Measurements from ENCODE around the gene FAM20C. TPM values are rescaled to one million over a fixed set of nuclear protein-coding genes. Genes with fewer than 3 reads are reported as not detected.

The FAM20C gene
- total RNA-seq, 1 donor from 2014 or later: 58.8 TPM

DNA sequence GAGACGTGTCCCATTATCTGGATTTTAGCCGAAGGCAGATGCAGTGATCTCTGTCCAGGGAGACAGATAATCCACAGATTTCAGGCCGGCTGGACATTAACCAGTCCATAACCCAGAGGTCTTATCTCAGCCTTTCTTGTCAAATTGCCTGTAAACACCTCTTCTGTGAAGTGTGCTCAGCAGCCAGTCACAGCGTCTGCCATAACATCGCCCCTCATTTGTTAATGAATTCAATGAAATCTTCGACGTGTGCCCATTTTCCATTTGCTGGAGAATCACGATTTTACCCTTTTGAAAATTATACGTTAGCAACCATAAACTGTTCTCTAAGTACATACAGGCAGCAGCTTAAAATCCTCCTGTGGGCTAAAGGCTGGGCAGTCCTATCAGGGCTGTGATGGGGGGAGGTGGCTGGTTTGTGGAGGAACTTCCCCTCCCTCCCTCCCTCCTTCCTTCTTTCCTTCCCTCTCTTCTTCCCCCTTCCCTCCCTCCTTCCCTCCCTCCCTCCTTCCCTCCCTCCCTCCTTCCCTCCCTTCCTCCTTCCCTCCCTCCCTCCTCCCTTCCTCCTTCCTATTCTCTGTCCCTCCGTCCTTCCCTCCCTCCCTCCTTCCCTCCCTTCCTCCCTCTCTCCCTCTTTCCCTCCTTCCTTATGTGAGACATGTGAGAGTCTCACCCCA is 26.6 kb upstream of the FAM20C start:
- Histone ChIP-seq H3K27me3 (no peaks in the 10 kb centered on the region), H3K9me3 (no peaks in the 10 kb centered on the region), H3K36me3 (no peaks in the 10 kb centered on the region), H3K27ac (no peak overlapping the region), H3K4me3 (no peak overlapping the region), H3K4me1 (peaks cover 14% of the 10 kb centered on the region)
- peak; percentile 34 for DNase-seq
- no peak for ATAC-seq
- TF ChIP-seq, protein P1, sequence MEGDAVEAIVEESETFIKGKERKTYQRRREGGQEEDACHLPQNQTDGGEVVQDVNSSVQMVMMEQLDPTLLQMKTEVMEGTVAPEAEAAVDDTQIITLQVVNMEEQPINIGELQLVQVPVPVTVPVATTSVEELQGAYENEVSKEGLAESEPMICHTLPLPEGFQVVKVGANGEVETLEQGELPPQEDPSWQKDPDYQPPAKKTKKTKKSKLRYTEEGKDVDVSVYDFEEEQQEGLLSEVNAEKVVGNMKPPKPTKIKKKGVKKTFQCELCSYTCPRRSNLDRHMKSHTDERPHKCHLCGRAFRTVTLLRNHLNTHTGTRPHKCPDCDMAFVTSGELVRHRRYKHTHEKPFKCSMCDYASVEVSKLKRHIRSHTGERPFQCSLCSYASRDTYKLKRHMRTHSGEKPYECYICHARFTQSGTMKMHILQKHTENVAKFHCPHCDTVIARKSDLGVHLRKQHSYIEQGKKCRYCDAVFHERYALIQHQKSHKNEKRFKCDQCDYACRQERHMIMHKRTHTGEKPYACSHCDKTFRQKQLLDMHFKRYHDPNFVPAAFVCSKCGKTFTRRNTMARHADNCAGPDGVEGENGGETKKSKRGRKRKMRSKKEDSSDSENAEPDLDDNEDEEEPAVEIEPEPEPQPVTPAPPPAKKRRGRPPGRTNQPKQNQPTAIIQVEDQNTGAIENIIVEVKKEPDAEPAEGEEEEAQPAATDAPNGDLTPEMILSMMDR (IDR thresholded peaks at IDR 0.05): no peak
- intact Hi-C loops (cut with DNase I): no loop called here

DNA sequence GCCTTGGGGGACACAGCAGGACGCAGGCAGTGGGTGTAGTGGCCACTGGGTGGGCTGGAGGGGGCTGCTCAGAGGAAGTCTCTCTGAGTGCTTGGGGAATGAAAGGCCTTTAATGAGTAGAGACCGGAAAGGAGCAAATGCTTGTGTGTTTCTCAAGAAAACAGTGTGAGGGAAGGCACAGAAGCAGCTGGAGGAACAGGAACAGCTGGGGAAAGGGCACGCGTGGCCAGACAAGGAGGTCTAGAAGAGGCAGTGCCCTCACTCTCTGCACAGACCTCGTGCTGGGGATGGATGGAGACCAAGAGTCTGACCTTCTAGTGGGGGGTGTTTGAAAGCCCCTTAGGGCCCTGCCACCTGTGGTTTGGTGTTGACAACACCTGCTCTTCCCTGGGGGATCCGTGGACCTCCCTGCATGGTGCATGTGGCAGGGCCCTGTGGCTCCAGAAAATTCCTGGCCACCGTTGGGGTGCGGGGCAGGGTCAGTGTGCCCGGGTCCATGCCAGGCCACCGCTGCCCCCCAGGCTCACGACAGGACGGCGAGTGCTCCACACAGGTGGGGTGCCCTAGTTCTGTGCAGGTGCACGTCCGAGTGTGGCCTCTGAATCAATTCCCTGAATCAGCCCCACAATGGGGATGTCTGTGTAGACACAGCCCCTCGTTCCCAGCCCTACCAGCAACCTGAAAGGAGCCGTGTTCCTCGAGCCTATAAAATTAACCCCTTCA is 25.9 kb upstream of the FAM20C start:
- TF ChIP-seq, protein P1 (IDR thresholded peaks at IDR 0.05): no peak
- ATAC-seq (peak; percentile 37), DNase-seq (peak; percentile 61)
- Histone ChIP-seq H3K36me3 (no peaks in the 10 kb centered on the region), H3K4me1 (peaks cover 14% of the 10 kb centered on the region), H3K4me3 (no peak overlapping the region), H3K27me3 (no peaks in the 10 kb centered on the region), H3K27ac (no peak overlapping the region), H3K9me3 (no peaks in the 10 kb centered on the region)
- intact Hi-C loops (cut with DNase I): no loop called here

DNA sequence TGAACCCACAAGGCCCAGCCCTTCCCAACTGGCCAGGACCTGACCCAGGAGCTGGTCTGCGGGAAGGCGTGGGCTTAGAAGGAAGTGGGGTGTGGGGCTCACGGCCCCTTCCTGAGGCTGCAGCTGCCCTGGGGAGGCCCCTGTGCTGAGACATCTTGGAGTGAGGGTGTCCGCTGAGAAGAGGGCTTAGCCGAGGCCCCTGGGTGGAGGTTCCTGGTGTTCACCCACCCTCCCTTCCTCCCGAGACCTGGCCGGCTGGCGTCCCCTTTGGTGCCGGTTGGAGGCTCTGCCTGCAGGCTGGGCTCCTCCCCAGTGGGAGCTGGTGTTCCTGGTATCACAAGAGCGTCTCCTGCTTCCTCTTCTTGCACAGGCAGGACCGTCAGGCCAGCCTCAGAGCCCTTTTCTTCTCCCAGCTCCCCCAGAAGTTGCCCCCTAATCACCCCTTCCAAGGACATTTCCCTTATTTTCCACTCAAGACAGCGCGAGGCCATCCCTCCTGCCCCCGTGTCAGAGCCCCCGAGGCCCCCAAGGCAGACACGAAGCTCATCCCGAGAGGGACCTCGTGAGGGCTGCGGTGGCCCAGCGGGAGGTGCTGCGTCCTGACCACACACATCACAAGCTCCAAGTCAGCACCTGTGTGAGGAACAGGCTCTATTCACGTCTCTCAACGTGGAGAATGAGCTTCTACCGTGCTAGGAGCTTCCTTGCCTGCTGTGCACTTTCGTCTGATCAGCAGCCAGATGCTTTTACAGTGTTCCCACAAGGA is 25.1 kb upstream of the FAM20C start:
- no peaks in the 10 kb centered on the region for H3K27me3 ChIP-seq
- ATAC-seq (peak; percentile 78), DNase-seq (peak; percentile 73)
- intact Hi-C loops (cut with DNase I): no loop called here
- H3K4me1 ChIP-seq: peaks cover 14% of the 10 kb centered on the region
- H3K36me3 ChIP-seq: no peaks in the 10 kb centered on the region
- no peaks in the 10 kb centered on the region for H3K9me3 ChIP-seq
- no peak overlapping the region for H3K27ac ChIP-seq
- H3K4me3 ChIP-seq: no peak overlapping the region
- TF ChIP-seq, protein P1 (IDR thresholded peaks at IDR 0.05): no peak

DNA sequence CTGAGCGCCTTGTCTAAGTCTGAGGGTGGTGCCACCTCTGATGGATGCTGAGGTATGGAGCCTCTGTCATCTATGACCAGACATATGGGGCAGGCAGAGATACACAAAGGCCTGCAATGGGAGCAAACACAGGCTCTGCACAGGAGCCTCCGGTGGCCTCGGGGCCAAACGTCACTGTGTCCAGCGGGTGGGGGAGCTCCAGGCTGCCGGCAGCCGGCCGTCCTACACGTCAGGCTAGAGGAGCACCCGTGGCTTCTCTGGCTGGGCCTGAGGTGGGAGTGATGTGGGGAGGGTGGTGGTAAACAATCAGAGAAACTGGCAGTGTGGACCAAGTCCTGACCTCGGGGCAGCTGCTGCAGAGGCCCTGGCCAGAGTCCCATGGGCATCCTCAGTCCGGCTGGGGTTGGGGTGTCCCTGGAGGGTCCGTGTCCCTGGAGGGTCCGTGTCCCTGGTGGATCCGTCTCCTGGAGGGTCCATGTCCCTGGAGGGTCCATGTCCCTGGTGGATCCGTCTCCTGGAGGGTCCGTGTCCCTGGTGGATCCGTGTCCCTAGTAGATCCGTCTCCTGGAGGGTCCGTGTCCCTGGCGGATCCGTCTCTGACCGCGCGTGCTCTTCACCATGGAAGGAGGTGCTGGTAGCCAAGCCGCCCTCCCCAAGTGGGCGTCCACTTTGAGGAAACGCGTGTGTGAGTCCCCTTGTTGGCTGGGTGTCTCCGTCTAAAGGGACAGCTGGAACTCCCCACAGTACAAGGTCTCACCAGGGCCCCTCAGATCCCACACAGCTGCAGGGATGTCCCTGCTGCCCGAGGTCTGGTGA is 24.2 kb upstream of the FAM20C start:
- ATAC-seq (no peak), DNase-seq (peak; percentile 58)
- Histone ChIP-seq H3K4me1 (peaks cover 14% of the 10 kb centered on the region), H3K27me3 (no peaks in the 10 kb centered on the region), H3K27ac (no peak overlapping the region), H3K4me3 (no peak overlapping the region), H3K36me3 (no peaks in the 10 kb centered on the region), H3K9me3 (no peaks in the 10 kb centered on the region)
- TF ChIP-seq, protein P1 (IDR thresholded peaks at IDR 0.05): no peak
- intact Hi-C loops (cut with DNase I): no loop called here
